Keratinocyte (primary cell): ENCODE measurements around the gene CADM2. TPM values are rescaled to one million over a fixed set of nuclear protein-coding genes. Genes with fewer than 3 reads are reported as not detected.

Experiments
- DNase-seq: peaks from one replicate; pipeline ENCODE4 v3.0.0-alpha.2; 2011; ENCODE audit warnings: low read depth, missing footprints, low spot score
- FAIRE-seq: peaks from 2 replicates; lab custom pipeline; 2011; peaks lifted over from hg19 to GRCh38; lab: Jason Lieb, UNC
- H2AFZ ChIP-seq: 2 replicates; pipeline ENCODE4 v1.6.0; 2012; ENCODE audit warnings: low read length, control low read depth, inconsistent platforms; ENCODE audit not compliant: control insufficient read depth
- H3K27ac ChIP-seq: 2 replicates; pipeline ENCODE4 v1.5.1; 2011; ENCODE audit warnings: low read length; ENCODE audit not compliant: control insufficient read depth, insufficient read depth
- H3K27me3 ChIP-seq: 3 replicates; pipeline ENCODE4 v1.6.0; 2011; ENCODE audit warnings: low read length; ENCODE audit not compliant: control insufficient read depth, insufficient read depth; ENCODE audit errors: extremely low read depth
- H3K36me3 ChIP-seq, 2 experiments: 2 replicates in 1 of 2; 3 replicates in 1 of 2; pipeline ENCODE4 v1.5.1; 2011; ENCODE audit warnings: low read length in 2 of 2, mild to moderate bottlenecking in 1 of 2; ENCODE audit not compliant: control insufficient read depth in 2 of 2, insufficient read depth in 2 of 2; ENCODE audit errors: extremely low read depth in 1 of 2
- H3K4me1 ChIP-seq: 3 replicates; pipeline ENCODE4 v1.5.1; 2011; ENCODE audit warnings: low read length; ENCODE audit not compliant: control insufficient read depth, insufficient read depth; ENCODE audit errors: extremely low read depth
- H3K4me2 ChIP-seq: 3 replicates; pipeline ENCODE4 v1.6.0; 2011; ENCODE audit warnings: low read depth, low read length; ENCODE audit not compliant: control insufficient read depth, insufficient read depth; ENCODE audit errors: extremely low read depth
- H3K4me3 ChIP-seq, 3 experiments: fragments of 200-600 bp in 1 of 3; sonication (generic) in 1 of 3; 2 replicates in 2 of 3; 3 replicates in 1 of 3; pipeline ENCODE4 v1.5.1; 2011 to 2016; ENCODE audit warnings: low read length in 3 of 3, mild to moderate bottlenecking in 3 of 3, control low read depth in 2 of 3, inconsistent platforms in 1 of 3, low read depth in 1 of 3, mixed read lengths in 1 of 3, mixed run types in 1 of 3, moderate library complexity in 1 of 3; ENCODE audit not compliant: control insufficient read depth in 2 of 3, insufficient read depth in 2 of 3; ENCODE audit errors: extremely low read depth in 1 of 3
- H3K79me2 ChIP-seq: 2 replicates; pipeline ENCODE4 v1.6.0; 2012; ENCODE audit warnings: low read length; ENCODE audit not compliant: control insufficient read depth, insufficient read depth
- H3K9ac ChIP-seq: 3 replicates; pipeline ENCODE4 v1.6.0; 2011; ENCODE audit warnings: low read length; ENCODE audit not compliant: control insufficient read depth, insufficient read depth; ENCODE audit errors: extremely low read depth
- H3K9me1 ChIP-seq: 3 replicates; pipeline ENCODE4 v1.6.0; 2011; ENCODE audit warnings: low read length; ENCODE audit not compliant: control insufficient read depth, insufficient read depth; ENCODE audit errors: extremely low read depth
- H3K9me3 ChIP-seq: 2 replicates; pipeline ENCODE4 v1.5.1; 2012; ENCODE audit warnings: low read depth, low read length; ENCODE audit not compliant: control insufficient read depth
- H4K20me1 ChIP-seq: 3 replicates; pipeline ENCODE4 v1.6.0; 2011; ENCODE audit warnings: low read length; ENCODE audit not compliant: control insufficient read depth, insufficient read depth; ENCODE audit errors: extremely low read depth
- CTCF ChIP-seq, 3 experiments: IDR thresholded peaks in 1 of 3; conservative IDR thresholded peaks in 1 of 3; optimal IDR thresholded peaks in 1 of 3; 2 replicates in 2 of 3; 3 replicates in 1 of 3; pipeline versions ENCODE3 to v1.5.1; 2011; ENCODE audit warnings: low read length in 3 of 3, mild to moderate bottlenecking in 3 of 3, moderate library complexity in 2 of 3, control low read depth in 1 of 3, inconsistent platforms in 1 of 3; ENCODE audit not compliant: insufficient read depth in 2 of 3; ENCODE audit errors: extremely low read depth in 1 of 3
- EZH2 ChIP-seq: IDR thresholded peaks from one replicate; pipeline ENCODE4 v1.6.1; 2012; ENCODE audit warnings: inconsistent platforms, mild to moderate bottlenecking, low read length, moderate library complexity
- dilution Hi-C: fragments of 300-500 bp; cut with MboI; formaldehyde crosslinking; loops from one replicate; pipeline ENCODE4 v1.7.0; 2020; ENCODE audit warnings: low sequenced_read_pairs; ENCODE audit not compliant: extremely low pct_ligation_motif_present
- polyA plus RNA-seq, 5 experiments: library from polyadenylated mRNA; depleted of rRNA in 3 of 5; stranded (reverse) in 3 of 5; stranded (forward) in 1 of 5; unstranded in 1 of 5; fragments of >200 nt; gene quantifications; 1 replicate in 1 of 5; 2 replicates in 3 of 5; 3 replicates in 1 of 5; pipeline versions ENCODE4 v1.2.1 to v1.2.3, GENCODE V29; 2011 to 2012; ENCODE audit warnings: missing spikeins in 2 of 5, low read depth in 1 of 5, low replicate concordance in 1 of 5

The CADM2 gene
- polyA plus RNA-seq, 1 donor (not counting 4 experiments of a cell fraction or from before 2014, with no cell fraction given) = not detected

- no peaks in the 10 kb centered on the region for H4K20me1 ChIP-seq
- H3K9me3 ChIP-seq = no peaks in the 10 kb centered on the region
- H3K4me3 ChIP-seq = no peak overlapping the region
- H2AFZ ChIP-seq = no peak overlapping the region
- H3K36me3 ChIP-seq = no peaks in the 10 kb centered on the region
- no peaks in the 10 kb centered on the region for H3K9me1 ChIP-seq
- H3K4me1 ChIP-seq = no peaks in the 10 kb centered on the region
- H3K27ac ChIP-seq = no peak overlapping the region
- H3K9ac ChIP-seq = no peak overlapping the region
- dilution Hi-C loops = no loop called here
- no peak for TF ChIP-seq CTCF (optimal IDR thresholded peaks at IDR 0.05 in 1 of 3, IDR thresholded peaks at IDR 0.05 in 1 of 3, conservative IDR thresholded peaks at IDR 0.05 in 1 of 3; ENCODE audit: extremely low read depth in 1 of 3, insufficient read depth in 2 of 3, low read length in 3 of 3)
- TF ChIP-seq EZH2 = no peak
- no peaks in the 10 kb centered on the region for H3K79me2 ChIP-seq
- DNase-seq = no peak
- no peak for FAIRE-seq
- no peaks in the 10 kb centered on the region for H3K27me3 ChIP-seq
- H3K4me2 ChIP-seq = no peak overlapping the region
These were observed 850.0 kb downstream of the CADM2 start for GRCh38 chr3:85808755-85809154.

GRCh38 chr3:85821130-85821756 is 862.5 kb downstream of the CADM2 start:
- no peak for DNase-seq
- Histone ChIP-seq H3K4me2 (no peak overlapping the region), H3K36me3 (no peaks in the 10 kb centered on the region), H3K4me1 (no peaks in the 10 kb centered on the region), H3K27ac (no peak overlapping the region), H3K9me1 (no peaks in the 10 kb centered on the region), H2AFZ (no peak overlapping the region), H3K9ac (no peak overlapping the region), H3K4me3 (no peak overlapping the region), H3K27me3 (no peaks in the 10 kb centered on the region), H3K79me2 (no peaks in the 10 kb centered on the region), H3K9me3 (no peaks in the 10 kb centered on the region), H4K20me1 (no peaks in the 10 kb centered on the region)
- TF ChIP-seq CTCF (optimal IDR thresholded peaks at IDR 0.05 in 1 of 3, IDR thresholded peaks at IDR 0.05 in 1 of 3, conservative IDR thresholded peaks at IDR 0.05 in 1 of 3; ENCODE audit: extremely low read depth in 1 of 3, insufficient read depth in 2 of 3, low read length in 3 of 3) (peak in 2 of 3 experiments; percentile 36 to 37), EZH2 (no peak)
- dilution Hi-C loops = no loop called here
- no peak for FAIRE-seq
